ENCODE data around the gene CHKA. TPM values are rescaled to one million over a fixed set of nuclear protein-coding genes. Genes with fewer than 3 reads are reported as not detected.

Gene CHKA
- polyA plus RNA-seq, 1 donor (not counting 4 experiments of a cell fraction or from before 2014, with no cell fraction given): 7.1 TPM

- peaks cover 3% of the 10 kb centered on the region for H3K4me1 ChIP-seq (ENCODE audit: control insufficient read depth, extremely low read depth, insufficient read depth, low read length)
- no peaks in the 10 kb centered on the region for H3K36me3 ChIP-seq (ENCODE audit: control insufficient read depth in 2 of 2, extremely low read depth in 1 of 2, insufficient read depth in 2 of 2, low read length in 2 of 2)
- TF ChIP-seq, protein P1, sequence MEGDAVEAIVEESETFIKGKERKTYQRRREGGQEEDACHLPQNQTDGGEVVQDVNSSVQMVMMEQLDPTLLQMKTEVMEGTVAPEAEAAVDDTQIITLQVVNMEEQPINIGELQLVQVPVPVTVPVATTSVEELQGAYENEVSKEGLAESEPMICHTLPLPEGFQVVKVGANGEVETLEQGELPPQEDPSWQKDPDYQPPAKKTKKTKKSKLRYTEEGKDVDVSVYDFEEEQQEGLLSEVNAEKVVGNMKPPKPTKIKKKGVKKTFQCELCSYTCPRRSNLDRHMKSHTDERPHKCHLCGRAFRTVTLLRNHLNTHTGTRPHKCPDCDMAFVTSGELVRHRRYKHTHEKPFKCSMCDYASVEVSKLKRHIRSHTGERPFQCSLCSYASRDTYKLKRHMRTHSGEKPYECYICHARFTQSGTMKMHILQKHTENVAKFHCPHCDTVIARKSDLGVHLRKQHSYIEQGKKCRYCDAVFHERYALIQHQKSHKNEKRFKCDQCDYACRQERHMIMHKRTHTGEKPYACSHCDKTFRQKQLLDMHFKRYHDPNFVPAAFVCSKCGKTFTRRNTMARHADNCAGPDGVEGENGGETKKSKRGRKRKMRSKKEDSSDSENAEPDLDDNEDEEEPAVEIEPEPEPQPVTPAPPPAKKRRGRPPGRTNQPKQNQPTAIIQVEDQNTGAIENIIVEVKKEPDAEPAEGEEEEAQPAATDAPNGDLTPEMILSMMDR (optimal IDR thresholded peaks at IDR 0.05 in 1 of 3, IDR thresholded peaks at IDR 0.05 in 1 of 3, conservative IDR thresholded peaks at IDR 0.05 in 1 of 3; ENCODE audit: extremely low read depth in 1 of 3, insufficient read depth in 2 of 3, low read length in 3 of 3): no peak
- TF ChIP-seq EZH2 (IDR thresholded peaks at IDR 0.05; ENCODE audit: low read length): no peak
- H3K9me1 ChIP-seq (ENCODE audit: control insufficient read depth, extremely low read depth, insufficient read depth, low read length): no peaks in the 10 kb centered on the region
- DNase-seq (ENCODE audit: low read depth, low spot score): no peak
- no peak overlapping the region for H3K9ac ChIP-seq (ENCODE audit: control insufficient read depth, extremely low read depth, insufficient read depth, low read length)
- no peaks in the 10 kb centered on the region for H3K79me2 ChIP-seq (ENCODE audit: control insufficient read depth, insufficient read depth, low read length)
- dilution Hi-C loops (cut with MboI; ENCODE audit: extremely low pct_ligation_motif_present, low sequenced_read_pairs): no loop called here
- no peaks in the 10 kb centered on the region for H3K27me3 ChIP-seq (ENCODE audit: control insufficient read depth, extremely low read depth, insufficient read depth, low read length)
- H3K4me3 ChIP-seq (ENCODE audit: control insufficient read depth in 2 of 3, extremely low read depth in 1 of 3, insufficient read depth in 2 of 3, low read depth in 1 of 3, low read length in 3 of 3): no peak overlapping the region
- H2AFZ ChIP-seq (ENCODE audit: control insufficient read depth, low read length): no peak overlapping the region
- H3K4me2 ChIP-seq (ENCODE audit: control insufficient read depth, extremely low read depth, insufficient read depth, low read depth, low read length): no peak overlapping the region
- H3K27ac ChIP-seq (ENCODE audit: control insufficient read depth, insufficient read depth, low read length): no peak overlapping the region
- no peaks in the 10 kb centered on the region for H3K9me3 ChIP-seq (ENCODE audit: control insufficient read depth, low read depth, low read length)
- no peaks in the 10 kb centered on the region for H4K20me1 ChIP-seq (ENCODE audit: control insufficient read depth, extremely low read depth, insufficient read depth, low read length)
- no peak for FAIRE-seq
Observed at GRCh38 chr11:68149417-68149816, 28.2 kb upstream of the CHKA start.

DNA sequence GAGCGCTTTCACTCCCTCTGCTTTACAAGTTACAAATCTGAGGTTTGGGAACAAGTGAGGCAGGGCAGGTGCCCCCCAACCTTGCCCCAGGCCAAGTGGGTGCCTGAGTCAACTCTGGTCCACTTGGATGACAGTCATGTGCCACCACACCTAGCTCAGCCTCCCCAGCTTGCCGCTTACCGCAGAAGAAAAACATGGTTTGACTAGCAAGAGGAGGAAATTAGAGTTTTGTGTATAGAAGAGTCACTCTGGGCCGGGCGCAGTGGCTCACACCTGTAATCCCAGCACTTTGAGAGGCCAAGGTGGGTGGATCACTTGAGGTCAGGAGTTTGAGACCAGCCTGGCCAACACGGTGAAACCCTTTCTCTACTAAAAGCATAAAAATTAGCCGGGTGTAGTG, 27.7 kb upstream of the CHKA start:
- TF ChIP-seq EZH2 (IDR thresholded peaks at IDR 0.05; ENCODE audit: low read length): no peak
- TF ChIP-seq, protein P1 (optimal IDR thresholded peaks at IDR 0.05 in 1 of 3, IDR thresholded peaks at IDR 0.05 in 1 of 3, conservative IDR thresholded peaks at IDR 0.05 in 1 of 3; ENCODE audit: extremely low read depth in 1 of 3, insufficient read depth in 2 of 3, low read length in 3 of 3): no peak
- Histone ChIP-seq H3K9me3 (ENCODE audit: control insufficient read depth, low read depth, low read length) (no peaks in the 10 kb centered on the region), H3K9ac (ENCODE audit: control insufficient read depth, extremely low read depth, insufficient read depth, low read length) (no peak overlapping the region), H3K4me3 (ENCODE audit: control insufficient read depth in 2 of 3, extremely low read depth in 1 of 3, insufficient read depth in 2 of 3, low read depth in 1 of 3, low read length in 3 of 3) (no peak overlapping the region), H3K27me3 (ENCODE audit: control insufficient read depth, extremely low read depth, insufficient read depth, low read length) (no peaks in the 10 kb centered on the region), H2AFZ (ENCODE audit: control insufficient read depth, low read length) (no peak overlapping the region), H3K36me3 (ENCODE audit: control insufficient read depth in 2 of 2, extremely low read depth in 1 of 2, insufficient read depth in 2 of 2, low read length in 2 of 2) (no peaks in the 10 kb centered on the region), H3K4me2 (ENCODE audit: control insufficient read depth, extremely low read depth, insufficient read depth, low read depth, low read length) (no peak overlapping the region), H4K20me1 (ENCODE audit: control insufficient read depth, extremely low read depth, insufficient read depth, low read length) (no peaks in the 10 kb centered on the region), H3K27ac (ENCODE audit: control insufficient read depth, insufficient read depth, low read length) (no peak overlapping the region), H3K4me1 (ENCODE audit: control insufficient read depth, extremely low read depth, insufficient read depth, low read length) (peaks cover 3% of the 10 kb centered on the region), H3K9me1 (ENCODE audit: control insufficient read depth, extremely low read depth, insufficient read depth, low read length) (no peaks in the 10 kb centered on the region), H3K79me2 (ENCODE audit: control insufficient read depth, insufficient read depth, low read length) (no peaks in the 10 kb centered on the region)
- FAIRE-seq (no peak), DNase-seq (ENCODE audit: low read depth, low spot score) (no peak)
- dilution Hi-C loops (cut with MboI; ENCODE audit: extremely low pct_ligation_motif_present, low sequenced_read_pairs): no loop called here
